GM21529 (cell line): Measurements from ENCODE around the gene PPM1K.

Experiments
- ATAC-seq: cut with Tn5 transposase; IDR thresholded peaks from one replicate; pipeline ENCODE4 v1.9.1; 2021; ENCODE audit not compliant: unreplicated experiment

PPM1K gene

DNA sequence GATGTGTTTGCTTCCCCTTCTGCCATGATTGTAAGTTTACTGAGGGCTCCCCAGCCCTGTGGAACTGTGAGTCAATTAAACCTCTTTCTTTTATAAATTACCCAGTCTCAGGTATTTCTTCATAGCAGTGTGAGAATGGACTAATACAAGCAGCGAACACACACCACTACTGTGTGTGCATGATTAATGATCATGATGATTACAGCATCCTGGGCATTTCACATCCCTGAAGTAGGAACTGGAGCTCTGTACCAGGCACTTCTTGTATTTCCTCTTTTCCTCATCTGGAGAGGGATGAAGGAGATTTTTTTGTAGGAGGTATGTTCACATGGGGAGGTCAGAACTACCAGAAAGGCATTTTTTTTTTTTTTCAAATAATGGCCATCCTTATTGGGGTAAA lies 60.8 kb downstream of the PPM1K start:
- no peak for ATAC-seq

DNA sequence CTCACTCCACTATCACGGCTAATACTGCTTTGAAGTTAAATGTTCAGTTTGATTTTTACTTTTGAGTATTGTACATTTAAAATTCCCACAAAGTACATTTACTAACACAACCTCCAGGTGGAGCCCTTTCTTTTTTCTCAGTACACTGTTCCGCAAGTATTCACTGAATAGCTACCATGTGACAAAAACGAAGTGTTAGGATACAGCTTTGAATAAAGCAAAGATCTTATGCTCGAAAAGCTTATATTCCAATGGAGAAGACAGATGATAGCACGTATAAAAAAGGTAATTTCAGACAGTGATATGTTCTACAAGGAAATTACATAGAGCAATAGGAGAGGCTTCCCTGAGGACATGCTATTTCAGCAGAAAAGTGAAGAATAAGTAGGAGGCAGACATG lies 65.3 kb downstream of the PPM1K start:
- ATAC-seq = peak; percentile 78

DNA sequence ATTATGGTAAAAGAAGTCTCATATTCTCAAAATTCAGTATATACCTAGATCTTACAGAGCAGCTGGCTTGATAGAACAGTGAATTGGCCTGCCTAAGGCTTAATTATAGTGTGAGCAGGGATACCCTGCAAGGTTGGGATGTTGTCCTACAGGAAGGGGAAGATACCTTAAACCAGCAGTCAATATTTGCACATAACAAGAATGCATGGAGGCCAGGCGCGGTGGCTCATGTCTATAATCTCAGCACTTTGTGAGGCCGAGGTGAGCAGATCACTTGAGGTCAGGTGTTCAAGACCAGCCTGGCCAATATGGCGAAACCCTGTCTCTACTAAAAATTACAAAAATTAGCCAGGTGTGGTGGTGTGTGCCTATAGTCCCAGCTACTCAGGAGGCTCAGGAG lies 67.2 kb downstream of the PPM1K start:
- no peak for ATAC-seq

DNA sequence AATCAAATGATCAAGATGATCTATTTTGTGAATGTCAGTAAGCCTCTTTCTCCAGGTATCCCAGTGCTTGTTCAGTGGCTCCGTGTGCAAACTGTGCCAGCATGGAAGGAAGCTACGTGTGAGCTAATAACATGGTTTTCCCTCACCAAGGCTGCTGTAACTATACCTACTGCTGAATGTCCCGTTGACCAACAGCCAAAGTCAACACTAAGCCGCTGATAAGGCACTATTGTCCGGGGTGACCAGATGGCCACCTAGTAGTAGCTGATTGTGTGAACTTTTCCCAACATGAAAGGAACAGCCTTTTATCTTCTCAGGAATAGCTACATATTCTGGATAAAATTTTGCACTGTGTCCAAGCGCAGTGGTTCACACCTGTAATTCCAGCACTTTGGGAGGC lies 68.0 kb downstream of the PPM1K start:
- no peak for ATAC-seq

DNA sequence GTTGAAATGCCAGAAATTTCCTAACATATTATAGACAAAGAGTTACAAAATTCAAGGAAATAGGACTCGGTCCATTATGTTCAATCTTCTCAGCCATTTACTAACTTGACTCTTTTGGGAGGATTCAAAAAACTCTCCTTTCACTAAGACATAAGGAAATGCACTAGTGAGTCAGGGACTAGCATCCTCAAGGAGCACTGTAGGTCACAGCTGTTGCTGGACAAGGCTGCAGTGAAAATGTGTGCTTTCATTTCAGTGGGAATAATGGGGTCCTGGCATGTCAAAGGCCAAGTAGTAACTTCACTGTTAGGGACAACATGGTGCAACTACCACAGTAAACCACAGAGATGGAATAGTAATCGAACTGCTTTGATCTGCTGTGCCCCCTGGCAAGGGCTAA lies 69.0 kb downstream of the PPM1K start:
- no peak for ATAC-seq

DNA sequence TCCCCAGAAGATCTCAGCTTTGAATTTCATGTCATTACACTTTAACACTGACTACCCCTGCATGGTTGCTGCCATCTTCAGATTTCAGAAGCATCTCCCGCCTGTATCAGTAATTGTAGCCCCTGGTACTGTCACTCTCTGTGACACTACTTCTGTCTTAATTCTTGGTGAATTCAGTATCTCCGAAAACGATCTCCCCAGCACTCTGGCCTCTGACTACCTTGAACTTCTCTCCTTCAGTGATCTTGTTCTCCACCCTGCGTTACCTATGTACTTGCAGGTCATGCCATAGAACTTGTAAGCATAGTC lies 72.2 kb downstream of the PPM1K start:
- no peak for ATAC-seq

DNA sequence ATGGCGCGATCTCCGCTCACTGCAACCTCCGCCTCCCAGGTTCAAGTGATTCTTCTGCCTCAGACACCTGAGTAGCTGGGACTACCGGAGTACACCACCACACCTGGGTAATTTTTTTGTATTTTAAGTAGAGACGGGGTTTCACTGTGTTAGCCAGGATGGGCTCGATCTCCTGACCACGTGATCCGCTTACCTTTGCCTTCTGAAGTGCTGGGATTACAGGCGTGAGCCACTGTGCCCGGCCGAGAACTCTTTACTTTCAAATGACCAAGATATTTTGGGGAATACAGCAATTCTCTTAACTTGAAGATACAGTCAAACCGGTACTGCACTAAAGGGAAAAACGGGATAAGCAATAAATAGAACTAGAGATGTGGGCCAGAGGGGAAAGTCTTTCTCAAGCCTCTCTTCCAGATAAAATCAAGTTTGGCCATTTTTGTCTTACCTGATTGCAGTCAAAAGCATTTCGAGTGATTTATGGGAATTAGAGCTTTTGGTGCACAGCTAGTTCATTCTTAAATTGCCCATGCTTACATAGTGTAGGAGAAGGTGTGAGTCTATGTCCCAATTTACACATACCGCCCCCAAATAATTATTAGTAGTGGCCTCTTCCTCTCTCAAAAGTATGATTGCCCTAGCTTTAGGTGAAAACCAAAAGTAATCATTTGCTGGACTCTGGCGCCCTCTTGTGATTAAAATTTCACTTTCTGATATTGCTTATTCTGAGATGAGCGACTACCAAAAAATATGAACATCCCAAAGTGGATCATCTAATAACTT lies 72.7 kb downstream of the PPM1K start:
- ATAC-seq = peak; percentile 49

DNA sequence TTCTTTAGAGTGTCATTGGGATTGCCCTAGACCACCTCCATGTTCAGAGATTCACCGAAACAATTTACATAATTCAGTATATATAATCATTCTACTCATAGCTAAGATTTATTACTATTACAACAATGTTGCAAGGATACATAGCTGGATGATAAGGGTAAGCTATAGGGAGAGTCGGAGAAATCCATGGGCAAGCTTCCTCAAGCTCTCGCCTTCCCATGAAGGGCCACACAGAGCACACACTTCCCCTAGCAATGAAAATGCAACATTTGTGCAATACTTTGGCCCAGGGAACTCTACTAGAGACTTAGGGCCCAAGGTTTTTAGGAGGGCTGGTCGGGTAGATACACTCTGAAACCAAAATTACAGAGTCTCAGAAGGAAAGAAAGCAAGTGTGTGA lies 76.2 kb downstream of the PPM1K start:
- ATAC-seq = no peak
